GM21576 (cell line): ENCODE results near the gene PCLO.
A peak's percentile ranks its signal among the peaks of the same experiment; 100 is the strongest.
"Not testable (repeated sequence)": the region's sequence is repeated elsewhere in the genome, so short reads cannot be mapped to it uniquely, and the experiment has no call there.

Experiments used
- ATAC-seq: cut with Tn5 transposase; IDR thresholded peaks from one replicate; pipeline ENCODE4 v1.9.1; 2021; ENCODE audit warnings: mild to moderate bottlenecking, moderate library complexity; ENCODE audit not compliant: unreplicated experiment

Gene PCLO

DNA sequence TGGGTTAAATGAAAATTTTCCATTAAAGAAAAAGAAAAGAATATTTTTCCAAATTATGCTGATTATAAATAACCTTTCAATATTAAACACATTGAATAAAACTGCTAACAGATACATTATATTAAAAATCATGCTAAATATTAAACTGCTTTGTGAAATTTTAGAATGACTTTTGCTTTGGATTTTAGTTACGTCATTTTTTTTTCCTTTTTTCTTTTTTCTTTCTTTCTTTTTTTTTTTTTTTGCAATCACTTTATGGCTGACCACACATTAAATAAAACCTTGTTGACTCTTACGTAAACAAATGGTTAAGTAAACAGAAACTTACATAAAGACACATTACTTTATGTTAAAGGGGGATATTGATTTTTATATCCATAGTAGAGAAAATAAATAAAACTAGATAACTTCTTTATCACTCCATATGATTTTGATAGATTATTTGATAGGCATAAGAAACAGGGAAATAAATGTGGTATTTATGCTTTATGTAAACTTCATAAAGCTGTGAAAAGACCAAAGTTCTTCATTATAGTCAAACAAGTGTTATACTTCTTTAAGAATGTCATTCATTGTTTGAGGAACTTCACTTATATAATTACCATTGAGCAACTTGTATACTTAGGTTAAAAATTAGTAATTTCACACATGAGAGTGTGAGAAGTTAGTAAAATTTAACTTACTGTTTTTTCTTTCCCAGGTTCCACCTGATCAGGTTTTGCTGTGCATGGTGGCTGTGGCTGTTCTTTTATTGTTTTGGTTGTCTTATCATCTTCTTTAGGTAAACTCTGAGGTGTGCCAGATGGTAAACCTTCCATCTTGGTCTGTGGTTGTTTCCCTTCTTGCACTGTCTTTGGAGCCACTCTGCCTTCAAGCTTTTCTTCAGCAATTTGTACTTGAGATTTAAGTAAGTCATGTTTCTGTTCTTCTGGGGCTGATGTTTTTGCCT lies 197.3 kb downstream of the PCLO start:
- no peak for ATAC-seq

DNA sequence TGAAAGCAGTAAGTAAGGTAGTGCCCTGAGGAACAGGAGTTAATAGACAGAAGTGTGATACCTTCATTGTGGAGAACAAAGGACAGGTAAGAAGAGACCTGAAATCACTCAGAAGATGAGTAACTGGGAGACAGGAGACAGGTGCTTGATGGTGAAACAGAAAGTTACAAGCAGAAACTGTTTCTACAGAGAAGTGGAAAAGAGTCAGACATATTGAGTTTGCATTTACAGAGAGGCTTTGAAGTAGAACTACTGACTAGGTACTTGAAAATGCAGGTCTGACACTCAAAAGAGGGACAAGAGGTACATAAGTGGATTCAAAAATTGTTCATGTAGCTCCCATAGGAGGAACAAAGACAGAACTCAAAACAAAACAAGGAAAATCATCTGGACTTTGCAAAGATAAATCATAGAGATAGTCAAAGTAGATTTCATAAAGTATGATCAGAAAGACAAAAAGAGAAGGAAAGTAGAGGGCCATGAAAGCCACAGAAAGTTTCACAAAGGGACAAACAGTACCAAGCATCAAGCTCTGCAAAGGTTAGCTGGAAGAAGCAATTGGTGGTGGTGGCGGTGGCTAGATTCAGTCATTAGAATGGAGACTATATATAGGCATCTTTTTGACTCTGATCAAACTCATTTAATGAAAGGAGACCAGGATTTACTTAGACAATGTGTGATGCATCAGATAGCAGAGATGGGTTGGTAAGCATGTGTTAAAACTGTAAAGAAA lies 198.4 kb downstream of the PCLO start:
- peak; percentile 49 for ATAC-seq

DNA sequence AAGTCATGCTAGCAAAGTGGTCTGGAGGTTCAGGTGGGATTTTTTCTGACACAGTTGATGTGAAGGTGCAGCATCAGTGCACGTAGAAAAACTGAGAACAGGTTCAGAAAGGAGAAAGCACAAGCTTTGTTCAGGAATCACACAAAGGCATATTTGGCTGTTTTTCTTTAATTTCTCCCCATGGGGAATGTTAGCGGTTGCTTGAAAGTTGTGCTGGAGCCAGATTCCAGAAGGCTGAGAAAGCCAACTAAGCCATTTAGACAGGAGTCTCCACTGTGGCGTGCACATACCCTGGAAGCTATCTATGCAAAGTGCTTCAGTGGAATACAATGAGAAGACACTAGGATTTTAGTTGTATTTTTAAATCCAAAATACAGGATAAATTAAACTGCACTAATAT lies 201.4 kb downstream of the PCLO start:
- ATAC-seq, result no peak

- ATAC-seq, result no peak
These were observed 203.2 kb downstream of the PCLO start for GRCh38 chr7:82959528-82959927.

DNA sequence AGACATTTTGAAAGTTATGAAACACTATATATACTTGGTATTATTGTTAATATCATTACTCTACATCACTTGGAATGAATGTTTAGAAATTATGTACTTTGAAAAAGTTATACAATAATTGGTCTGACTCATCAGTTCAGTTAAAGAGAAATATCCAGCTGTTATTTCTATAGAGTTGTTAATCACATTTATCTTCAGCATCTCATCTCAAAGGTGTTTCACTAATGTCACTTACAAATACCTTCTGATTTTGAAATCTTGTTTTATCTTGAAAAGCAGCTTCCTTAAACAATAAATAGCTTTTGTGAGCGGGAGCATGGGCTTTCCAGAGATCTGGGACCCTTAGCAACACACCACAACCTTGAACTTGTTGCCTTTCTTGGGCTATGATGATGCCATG lies 205.2 kb downstream of the PCLO start:
- ATAC-seq, result no peak

GRCh38 chr7:82953324-82954027 lies 209.2 kb downstream of the PCLO start:
- no peak for ATAC-seq

DNA sequence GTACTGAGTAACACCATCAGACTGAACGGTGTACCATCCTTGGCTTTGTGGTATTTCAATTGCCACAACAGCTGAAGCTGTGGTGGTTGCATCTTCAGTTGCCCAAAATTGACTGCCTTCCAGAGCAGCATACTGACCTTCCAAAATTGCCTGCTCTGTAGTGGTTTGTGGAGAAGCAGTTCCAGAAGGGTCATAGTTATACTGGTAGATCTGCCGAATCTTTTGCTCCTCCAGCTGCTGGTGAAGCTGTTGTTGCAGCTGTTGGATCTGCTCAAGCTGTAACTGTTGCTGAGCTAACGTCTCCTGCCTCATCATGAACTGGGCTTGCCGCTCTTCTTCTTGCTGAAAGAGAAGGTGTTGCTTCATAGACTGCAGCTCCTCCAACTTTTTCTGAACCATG lies 212.2 kb downstream of the PCLO start:
- ATAC-seq, result no peak

GRCh38 chr7:82945480-82945879 lies 217.2 kb downstream of the PCLO start:
- ATAC-seq, result no peak

GRCh38 chr7:82945056-82945455 lies 217.6 kb downstream of the PCLO start:
- ATAC-seq, result no peak

DNA sequence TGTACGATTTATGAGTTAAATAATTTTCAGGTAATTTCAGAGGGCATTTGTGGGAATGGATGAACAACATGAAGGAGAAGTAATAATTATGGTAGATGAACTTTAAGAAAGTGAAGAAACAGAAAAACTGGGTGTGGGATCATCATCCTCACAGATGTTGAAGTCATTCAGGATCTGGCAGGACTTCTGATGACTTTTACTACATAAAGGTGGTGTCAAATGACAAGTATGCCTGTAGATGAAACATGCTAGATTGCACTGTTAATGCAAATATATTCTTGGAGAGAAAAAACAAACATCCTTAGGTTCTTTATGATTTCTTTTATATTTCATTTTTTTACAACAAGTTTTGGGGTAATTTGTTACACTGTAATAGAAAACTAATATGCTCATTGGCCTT lies 230.2 kb downstream of the PCLO start:
- ATAC-seq, result no peak

DNA sequence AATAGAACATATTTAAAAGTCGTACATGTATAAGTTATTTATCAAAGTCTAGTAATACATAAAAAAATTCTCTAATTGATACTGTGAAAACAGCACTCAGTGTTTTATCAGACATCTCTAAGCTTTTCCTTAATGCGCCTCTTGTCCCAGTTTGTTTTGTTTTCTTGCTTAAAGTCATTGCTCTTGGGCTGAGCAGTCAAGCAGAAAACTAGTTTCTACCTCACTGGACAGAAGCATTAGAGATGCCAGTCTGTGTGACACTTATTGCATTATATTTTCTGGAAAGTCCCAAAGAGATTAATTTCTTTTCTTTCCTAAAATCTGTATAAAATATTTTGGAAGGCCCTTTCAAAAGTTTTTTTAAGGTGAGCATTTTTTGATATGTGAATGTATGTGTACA lies 236.2 kb downstream of the PCLO start:
- no peak for ATAC-seq

- no peak for ATAC-seq
These were observed 237.4 kb downstream of the PCLO start for GRCh38 chr7:82925331-82925730.

GRCh38 chr7:82906502-82906901 lies 256.2 kb downstream of the PCLO start:
- no peak for ATAC-seq

GRCh38 chr7:82904871-82905270 lies 257.8 kb downstream of the PCLO start:
- no peak for ATAC-seq

- ATAC-seq, result not testable (repeated sequence)
These were observed 261.6 kb downstream of the PCLO start for GRCh38 chr7:82901098-82901497.

DNA sequence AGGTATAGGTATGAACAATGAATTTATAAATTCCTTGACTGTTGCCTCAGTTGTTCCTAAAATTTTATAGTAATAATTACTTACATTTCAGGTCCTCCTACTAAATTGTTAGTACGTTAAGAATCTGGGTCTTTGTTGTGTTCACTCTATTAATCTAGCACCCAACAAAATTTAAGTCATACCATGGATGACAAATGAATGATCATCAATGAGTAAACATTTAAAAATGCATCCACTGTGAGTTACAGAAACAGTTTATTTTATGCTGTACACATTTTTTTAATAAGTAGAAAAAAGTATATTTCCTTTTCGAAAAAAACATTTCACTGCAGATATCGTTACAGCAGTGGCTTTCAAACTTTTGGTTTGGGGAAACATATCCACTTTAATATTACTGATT lies 265.2 kb downstream of the PCLO start:
- no peak for ATAC-seq

DNA sequence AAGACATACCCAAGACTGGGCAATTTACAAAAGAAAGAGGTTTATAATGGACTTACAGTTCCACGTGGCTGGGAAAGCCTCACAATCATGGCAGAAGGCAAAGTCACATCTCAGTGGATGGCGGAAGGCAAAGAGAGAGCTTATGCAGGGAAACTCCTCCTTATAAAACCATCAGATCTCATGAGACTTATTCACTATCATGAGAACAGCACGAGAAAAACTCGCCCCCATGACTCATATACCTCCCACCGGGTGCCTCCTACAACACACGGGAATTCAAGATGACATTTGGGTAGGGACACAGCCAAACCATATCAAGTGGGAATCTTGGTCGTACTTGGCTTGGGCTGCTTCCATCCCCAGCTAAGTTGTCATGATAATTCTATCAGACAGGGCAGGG lies 268.3 kb downstream of the PCLO start:
- not testable (repeated sequence) for ATAC-seq

- ATAC-seq, result no peak
These were observed 276.4 kb downstream of the PCLO start for GRCh38 chr7:82886324-82886723.

DNA sequence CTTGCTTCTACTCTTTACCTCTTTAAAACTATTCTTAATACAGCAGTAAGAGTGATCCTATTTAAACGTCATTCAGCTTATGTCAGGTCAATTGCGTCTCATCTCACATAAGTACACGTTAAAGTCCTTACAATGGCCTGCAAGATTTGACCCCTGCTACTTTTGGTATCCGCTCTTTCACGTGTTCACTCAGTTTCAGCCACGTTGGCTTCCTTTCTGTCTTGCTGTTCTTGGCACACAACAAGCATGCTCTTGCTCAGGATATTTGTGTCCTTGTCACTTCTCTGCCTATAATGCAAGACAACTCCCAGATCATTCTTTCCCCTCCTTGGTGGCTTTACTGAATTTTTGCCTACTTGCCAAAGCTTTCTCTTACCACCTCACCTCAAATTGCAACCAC lies 296.8 kb downstream of the PCLO start:
- ATAC-seq, result no peak

- no peak for ATAC-seq
These were observed 303.4 kb downstream of the PCLO start for GRCh38 chr7:82859106-82859850.

GRCh38 chr7:82851121-82851520 lies 311.6 kb downstream of the PCLO start:
- no peak for ATAC-seq
